OCI-LY7 (cell line): Measurements from ENCODE around the gene NSD1. TPM values are rescaled to one million over a fixed set of nuclear protein-coding genes. Genes with fewer than 3 reads are reported as not detected.

ENCODE experiments used
- BruUV-seq: library from RNA; stranded (reverse); fragments of 400-500 nt; replicated peaks from 2 replicates; lab custom pipeline; 2021; lab: Mats Ljungman, UMichigan
- CTCF ChIA-PET: fragments of 300-600 bp; sonication (Branson Sonifier 250); formaldehyde crosslinking; loops from one replicate; lab custom pipeline; 2022; ENCODE audit warnings: antibody characterized with exemption; ENCODE audit not compliant: unreplicated experiment; lab: Charles Lee
- POLR2A ChIA-PET: fragments of 300-600 bp; sonication (Branson Sonifier 250); formaldehyde crosslinking; loops from one replicate; lab custom pipeline; 2022; ENCODE audit warnings: antibody characterized with exemption; lab: Charles Lee
- DNase-seq: peaks from one replicate; pipeline ENCODE4 v3.0.0-alpha.2; 2015; ENCODE audit warnings: low spot score
- H2AFZ ChIP-seq: fragments of 200-600 bp; sonication (generic), shearing (Covaris generic); 2 replicates; pipeline ENCODE4 v1.6.1; 2014; ENCODE audit warnings: mild to moderate bottlenecking, antibody characterized with exemption, low read length, moderate library complexity
- H3K27ac ChIP-seq: fragments of 200-600 bp; sonication (generic); 2 replicates; pipeline ENCODE4 v1.5.1; 2014; ENCODE audit warnings: mixed run types, low read depth, mild to moderate bottlenecking, moderate library complexity, low read length, inconsistent platforms; ENCODE audit not compliant: poor library complexity, severe bottlenecking
- H3K36me3 ChIP-seq: fragments of 200-600 bp; sonication (generic); 2 replicates; pipeline ENCODE4 v1.6.1; 2014; ENCODE audit warnings: mild to moderate bottlenecking, antibody characterized with exemption, low read length, moderate library complexity, mixed read lengths; ENCODE audit not compliant: insufficient read depth
- H3K4me1 ChIP-seq: fragments of 200-600 bp; sonication (generic); 2 replicates; pipeline ENCODE4 v1.5.1; 2014; ENCODE audit warnings: mild to moderate bottlenecking, low read length; ENCODE audit not compliant: insufficient read depth, poor library complexity, severe bottlenecking
- H3K4me2 ChIP-seq: fragments of 200-600 bp; sonication (generic); 2 replicates; pipeline ENCODE4 v1.6.1; 2014; ENCODE audit warnings: mild to moderate bottlenecking, low read length
- H3K4me3 ChIP-seq: fragments of 200-600 bp; sonication (generic); 2 replicates; pipeline ENCODE4 v1.5.1; 2014; ENCODE audit warnings: mild to moderate bottlenecking, low read depth, low read length; ENCODE audit not compliant: poor library complexity, severe bottlenecking
- H3K79me2 ChIP-seq: fragments of 200-600 bp; sonication (generic); 2 replicates; pipeline ENCODE4 v1.6.1; 2016; ENCODE audit warnings: low read depth, mild to moderate bottlenecking, low read length, moderate library complexity, mixed read lengths; ENCODE audit not compliant: insufficient read depth
- H3K9me2 ChIP-seq: fragments of 200-600 bp; sonication (generic); 2 replicates; pipeline ENCODE4 v1.6.1; 2016; ENCODE audit warnings: mild to moderate bottlenecking, low read length, mixed read lengths; ENCODE audit not compliant: insufficient read depth
- H3K9me3 ChIP-seq: fragments of 200-600 bp; sonication (generic); 2 replicates; pipeline ENCODE4 v1.6.1; 2014; ENCODE audit warnings: mild to moderate bottlenecking, mixed run types, low read length, mixed read lengths
- H4K20me1 ChIP-seq: fragments of 200-600 bp; sonication (generic); 2 replicates; pipeline ENCODE4 v1.6.1; 2014; ENCODE audit warnings: mild to moderate bottlenecking, antibody characterized with exemption, low read length, moderate library complexity, mixed read lengths; ENCODE audit not compliant: insufficient read depth
- EZH2phosphoT487 ChIP-seq: fragments of 200-600 bp; sonication (generic); IDR thresholded peaks from 2 replicates; pipeline ENCODE4 v1.6.1; 2018; ENCODE audit warnings: low read depth, borderline replicate concordance, mild to moderate bottlenecking, mixed run types, antibody characterized with exemption, low read length, moderate library complexity, mixed read lengths
- intact Hi-C: fragments of 100-400 bp; cut with micrococcal nuclease; formaldehyde crosslinking; loops from one replicate; pipeline ENCODE4 v1.10.0; 2022; ENCODE audit not compliant: unreplicated experiment
- total RNA-seq, 2 experiments: library from RNA; depleted of rRNA in 1 of 2; stranded (reverse); fragments of >200 nt in 1 of 2; shearing (Covaris generic) in 1 of 2; gene quantifications; 2 replicates each; pipeline ENCODE4 v1.2.3, GENCODE V29; 2014 to 2022
- TF ChIP-seq, protein P1 (sequence below): fragments of 200-600 bp; sonication (generic); conservative IDR thresholded peaks from 2 replicates; pipeline ENCODE4 v1.5.1; 2014; ENCODE audit warnings: mild to moderate bottlenecking, antibody characterized with exemption, low read length, moderate library complexity, mixed read lengths

Gene NSD1
- total RNA-seq, 2 experiments from 2014 or later = 64.3 to 142 TPM

DNA sequence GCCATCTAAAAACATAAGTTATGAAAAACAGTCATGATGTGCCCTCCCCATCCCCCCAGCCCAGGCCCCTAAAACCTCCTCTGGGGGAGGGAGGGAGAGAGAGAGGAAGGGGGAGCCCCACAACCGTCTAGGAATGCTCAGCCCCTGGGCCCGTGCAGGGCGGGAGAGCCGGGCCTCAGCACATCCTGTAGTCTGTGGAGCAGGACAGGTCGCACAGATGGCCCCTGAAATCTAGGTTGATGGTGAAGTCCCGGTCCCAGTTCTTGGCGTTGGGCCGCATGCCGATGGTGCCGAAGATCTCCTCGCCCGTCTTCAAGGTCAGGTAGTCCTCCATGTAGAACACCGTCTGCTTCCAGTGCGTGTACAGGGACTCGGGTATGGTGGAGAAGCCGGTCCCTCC is 131.8 kb downstream of the NSD1 start:
- DNase-seq = no peak
- Histone ChIP-seq H3K4me3 (no peak overlapping the region), H4K20me1 (no peaks in the 10 kb centered on the region), H3K36me3 (peaks cover 93% of the 10 kb centered on the region), H3K27ac (no peak overlapping the region), H3K4me2 (no peak overlapping the region), H3K9me3 (no peaks in the 10 kb centered on the region), H3K9me2 (no peaks in the 10 kb centered on the region), H3K4me1 (no peaks in the 10 kb centered on the region), H3K79me2 (no peaks in the 10 kb centered on the region), H2AFZ (no peak overlapping the region)
- TF ChIP-seq, protein P1, sequence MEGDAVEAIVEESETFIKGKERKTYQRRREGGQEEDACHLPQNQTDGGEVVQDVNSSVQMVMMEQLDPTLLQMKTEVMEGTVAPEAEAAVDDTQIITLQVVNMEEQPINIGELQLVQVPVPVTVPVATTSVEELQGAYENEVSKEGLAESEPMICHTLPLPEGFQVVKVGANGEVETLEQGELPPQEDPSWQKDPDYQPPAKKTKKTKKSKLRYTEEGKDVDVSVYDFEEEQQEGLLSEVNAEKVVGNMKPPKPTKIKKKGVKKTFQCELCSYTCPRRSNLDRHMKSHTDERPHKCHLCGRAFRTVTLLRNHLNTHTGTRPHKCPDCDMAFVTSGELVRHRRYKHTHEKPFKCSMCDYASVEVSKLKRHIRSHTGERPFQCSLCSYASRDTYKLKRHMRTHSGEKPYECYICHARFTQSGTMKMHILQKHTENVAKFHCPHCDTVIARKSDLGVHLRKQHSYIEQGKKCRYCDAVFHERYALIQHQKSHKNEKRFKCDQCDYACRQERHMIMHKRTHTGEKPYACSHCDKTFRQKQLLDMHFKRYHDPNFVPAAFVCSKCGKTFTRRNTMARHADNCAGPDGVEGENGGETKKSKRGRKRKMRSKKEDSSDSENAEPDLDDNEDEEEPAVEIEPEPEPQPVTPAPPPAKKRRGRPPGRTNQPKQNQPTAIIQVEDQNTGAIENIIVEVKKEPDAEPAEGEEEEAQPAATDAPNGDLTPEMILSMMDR = no peak
- TF ChIP-seq EZH2phosphoT487 = no peak
- ChIA-PET CTCF (interaction anchor here (0.6 kb wide), 2 partner anchors 40 to 243 kb away, joined by 3 to 9 read pairs; partner anchors contain the start of gene ZNF346), POLR2A (interaction anchor here (0.5 to 3.7 kb wide), 2 partner anchors 8 to 201 kb away, joined by 4 to 13 read pairs; no protein-coding TSS in a partner anchor)
- no TSS peak for BruUV-seq
- intact Hi-C loops = no loop called here

DNA sequence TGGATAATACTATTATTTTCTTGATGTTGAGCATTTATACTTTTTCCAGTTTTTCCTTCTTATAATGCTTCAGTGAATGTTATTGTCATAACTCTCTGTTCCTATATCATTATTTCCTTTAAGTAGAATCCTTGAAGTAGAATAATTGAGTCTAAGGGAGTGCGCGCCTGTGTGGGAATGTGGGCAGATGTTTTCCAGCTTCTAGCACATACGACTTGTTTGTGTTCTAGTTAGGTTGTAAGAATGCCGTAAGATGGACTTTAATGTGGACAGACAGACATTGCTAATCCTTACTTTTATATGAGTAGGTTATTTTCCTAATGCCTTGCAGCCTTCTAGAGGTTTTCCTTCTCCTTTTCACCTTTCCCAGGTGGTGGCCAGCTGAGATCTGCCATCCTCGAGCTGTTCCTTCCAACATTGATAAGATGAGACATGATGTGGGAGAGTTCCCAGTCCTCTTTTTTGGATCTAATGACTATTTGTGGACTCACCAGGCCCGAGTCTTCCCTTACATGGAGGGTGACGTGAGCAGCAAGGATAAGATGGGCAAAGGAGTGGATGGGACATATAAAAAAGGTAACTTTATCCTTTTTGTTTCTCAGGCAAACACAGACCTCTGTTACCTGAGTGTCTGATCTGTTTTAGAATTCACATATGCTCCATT is 135.8 kb downstream of the NSD1 start:
- ChIA-PET POLR2A (no interaction called here), CTCF (no interaction called here)
- intact Hi-C loops = no loop called here
- no peak for DNase-seq
- no peak overlapping the region for H3K27ac ChIP-seq
- H4K20me1 ChIP-seq = no peaks in the 10 kb centered on the region
- H3K9me3 ChIP-seq = no peaks in the 10 kb centered on the region
- no peak overlapping the region for H3K4me2 ChIP-seq
- no peak overlapping the region for H2AFZ ChIP-seq
- no peaks in the 10 kb centered on the region for H3K9me2 ChIP-seq
- TF ChIP-seq, protein P1 = no peak
- no peak for TF ChIP-seq EZH2phosphoT487
- H3K79me2 ChIP-seq = no peaks in the 10 kb centered on the region
- BruUV-seq = no TSS peak
- H3K36me3 ChIP-seq = peaks cover 93% of the 10 kb centered on the region
- no peak overlapping the region for H3K4me3 ChIP-seq
- no peaks in the 10 kb centered on the region for H3K4me1 ChIP-seq

DNA sequence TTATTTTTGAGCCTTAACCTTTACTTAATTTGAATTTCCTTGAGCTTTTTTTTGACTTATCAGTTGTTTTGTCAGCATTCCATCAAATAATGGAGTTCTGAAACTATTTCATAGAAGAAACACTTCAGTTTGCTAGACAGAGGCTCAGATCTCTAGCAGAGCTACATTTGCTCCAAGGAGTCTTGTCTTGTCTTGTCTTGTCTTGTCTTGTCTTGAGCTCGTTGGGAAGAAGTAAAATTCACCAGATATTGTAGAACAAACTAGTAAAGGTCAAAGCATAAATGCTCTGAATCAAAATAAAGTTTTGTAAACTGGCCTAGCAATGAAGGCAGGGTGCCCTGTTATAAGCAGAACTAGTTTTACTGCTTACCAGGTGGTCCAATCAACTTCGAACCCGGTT is 136.4 kb downstream of the NSD1 start:
- H4K20me1 ChIP-seq = no peaks in the 10 kb centered on the region
- no peak for TF ChIP-seq EZH2phosphoT487
- TF ChIP-seq, protein P1 = no peak
- intact Hi-C loops = no loop called here
- H3K36me3 ChIP-seq = peaks cover 94% of the 10 kb centered on the region
- no peaks in the 10 kb centered on the region for H3K79me2 ChIP-seq
- H3K4me1 ChIP-seq = no peaks in the 10 kb centered on the region
- DNase-seq = no peak
- no peak overlapping the region for H3K4me2 ChIP-seq
- POLR2A ChIA-PET = interaction anchor here (1.1 to 1.2 kb wide), 2 partner anchors 13 to 685 kb away, joined by 3 read pairs; no protein-coding TSS in a partner anchor
- H2AFZ ChIP-seq = no peak overlapping the region
- H3K9me2 ChIP-seq = no peaks in the 10 kb centered on the region
- no peak overlapping the region for H3K27ac ChIP-seq
- no peak overlapping the region for H3K4me3 ChIP-seq
- no peaks in the 10 kb centered on the region for H3K9me3 ChIP-seq
- no TSS peak for BruUV-seq
- CTCF ChIA-PET = no interaction called here
